ENCODE data around the gene PITRM1. TPM values are rescaled to one million over a fixed set of nuclear protein-coding genes. Genes with fewer than 3 reads are reported as not detected.
A peak's percentile ranks its signal among the peaks of the same experiment; 100 is the strongest.
"Not testable (repeated sequence)": the region's sequence is repeated elsewhere in the genome, so short reads cannot be mapped to it uniquely, and the experiment has no call there.

Gene PITRM1, protein sequence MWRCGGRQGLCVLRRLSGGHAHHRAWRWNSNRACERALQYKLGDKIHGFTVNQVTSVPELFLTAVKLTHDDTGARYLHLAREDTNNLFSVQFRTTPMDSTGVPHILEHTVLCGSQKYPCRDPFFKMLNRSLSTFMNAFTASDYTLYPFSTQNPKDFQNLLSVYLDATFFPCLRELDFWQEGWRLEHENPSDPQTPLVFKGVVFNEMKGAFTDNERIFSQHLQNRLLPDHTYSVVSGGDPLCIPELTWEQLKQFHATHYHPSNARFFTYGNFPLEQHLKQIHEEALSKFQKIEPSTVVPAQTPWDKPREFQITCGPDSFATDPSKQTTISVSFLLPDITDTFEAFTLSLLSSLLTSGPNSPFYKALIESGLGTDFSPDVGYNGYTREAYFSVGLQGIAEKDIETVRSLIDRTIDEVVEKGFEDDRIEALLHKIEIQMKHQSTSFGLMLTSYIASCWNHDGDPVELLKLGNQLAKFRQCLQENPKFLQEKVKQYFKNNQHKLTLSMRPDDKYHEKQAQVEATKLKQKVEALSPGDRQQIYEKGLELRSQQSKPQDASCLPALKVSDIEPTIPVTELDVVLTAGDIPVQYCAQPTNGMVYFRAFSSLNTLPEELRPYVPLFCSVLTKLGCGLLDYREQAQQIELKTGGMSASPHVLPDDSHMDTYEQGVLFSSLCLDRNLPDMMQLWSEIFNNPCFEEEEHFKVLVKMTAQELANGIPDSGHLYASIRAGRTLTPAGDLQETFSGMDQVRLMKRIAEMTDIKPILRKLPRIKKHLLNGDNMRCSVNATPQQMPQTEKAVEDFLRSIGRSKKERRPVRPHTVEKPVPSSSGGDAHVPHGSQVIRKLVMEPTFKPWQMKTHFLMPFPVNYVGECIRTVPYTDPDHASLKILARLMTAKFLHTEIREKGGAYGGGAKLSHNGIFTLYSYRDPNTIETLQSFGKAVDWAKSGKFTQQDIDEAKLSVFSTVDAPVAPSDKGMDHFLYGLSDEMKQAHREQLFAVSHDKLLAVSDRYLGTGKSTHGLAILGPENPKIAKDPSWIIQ
- total RNA-seq (2014; rRNA removed) = 113 and 134 TPM in 2 replicates
- polyA plus RNA-seq (2012) = 92.0 TPM

DNA sequence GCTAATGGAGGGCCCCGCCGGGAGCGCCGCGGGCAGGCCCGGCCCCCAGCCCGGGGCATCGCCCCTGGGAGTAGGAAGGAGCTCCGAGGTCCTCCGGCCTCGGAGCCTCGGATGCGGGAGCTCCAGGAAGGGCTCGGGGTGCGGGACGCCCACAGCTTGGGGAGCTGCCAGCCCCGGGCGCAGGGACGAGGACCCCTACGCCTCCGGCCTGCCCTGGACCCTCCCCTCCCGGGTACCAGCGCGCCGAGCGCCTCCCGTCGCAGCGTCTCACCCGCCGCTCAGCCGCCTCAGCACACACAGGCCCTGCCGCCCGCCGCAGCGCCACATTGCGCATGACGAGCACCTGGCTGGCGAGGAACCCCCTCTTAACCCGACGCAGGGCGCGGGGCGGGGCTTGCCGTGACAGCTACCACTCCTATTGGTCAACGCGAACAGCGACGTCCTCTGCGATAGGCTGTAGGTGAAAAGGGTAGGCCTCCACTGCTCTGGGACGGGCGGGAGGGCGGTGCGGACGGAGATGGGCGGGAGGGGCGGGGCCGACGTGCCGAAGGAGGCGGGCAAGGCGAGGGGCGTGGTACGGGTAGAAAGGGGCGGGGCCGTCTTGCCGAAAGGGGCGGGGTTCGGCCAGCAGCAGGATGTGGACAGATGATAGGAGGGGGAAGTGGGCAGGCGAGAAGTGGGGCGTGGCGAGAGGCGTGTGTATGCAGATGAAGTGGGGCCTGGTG, at the start of gene PITRM1:
Gene PITRM1 (minus strand): TSS at position 337 of the 725 bp plus-strand sequence. CDS start 10 bp downstream, at position 327.
- DNase-seq (ENCODE audit: low read depth) = peak; percentile 99

DNA sequence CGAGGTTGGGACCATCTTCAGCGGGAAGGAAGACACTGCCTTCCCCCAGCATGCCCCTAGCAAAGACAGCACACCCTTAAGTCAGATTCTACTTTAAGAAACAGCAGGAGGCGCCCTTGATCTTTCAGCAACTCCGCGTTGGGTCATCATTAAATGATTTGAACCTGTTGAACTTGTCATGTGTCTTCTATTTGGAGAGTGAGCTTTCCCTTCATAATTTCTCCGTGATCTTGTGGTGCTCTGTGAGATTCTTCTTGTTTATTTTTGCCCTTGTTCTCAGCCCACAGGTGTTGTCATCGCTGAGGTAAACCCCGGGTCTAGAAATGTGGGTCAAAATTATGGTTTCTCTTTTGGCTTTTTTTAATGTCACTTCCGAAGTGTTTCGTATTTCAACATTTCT, 49.5 kb upstream of the PITRM1 start:
- DNase-seq (ENCODE audit: low read depth) = no peak

DNA sequence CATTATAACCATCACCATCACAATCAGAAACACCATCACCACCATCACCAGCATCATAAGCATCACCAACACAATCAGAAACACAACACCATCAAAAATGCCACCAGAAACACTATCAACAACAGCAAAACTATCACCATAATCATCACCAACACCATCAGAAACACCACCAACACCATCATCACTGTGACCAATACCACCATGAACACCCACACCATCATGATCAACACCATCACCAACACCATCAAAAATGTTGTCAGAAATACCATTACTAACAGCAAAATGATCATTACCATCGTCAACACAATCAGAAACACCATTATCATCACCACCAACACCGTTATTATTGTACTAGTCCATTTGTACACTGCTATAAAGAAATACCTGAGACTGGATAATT, 49.0 kb upstream of the PITRM1 start:
- DNase-seq (ENCODE audit: low read depth) = not testable (repeated sequence)

DNA sequence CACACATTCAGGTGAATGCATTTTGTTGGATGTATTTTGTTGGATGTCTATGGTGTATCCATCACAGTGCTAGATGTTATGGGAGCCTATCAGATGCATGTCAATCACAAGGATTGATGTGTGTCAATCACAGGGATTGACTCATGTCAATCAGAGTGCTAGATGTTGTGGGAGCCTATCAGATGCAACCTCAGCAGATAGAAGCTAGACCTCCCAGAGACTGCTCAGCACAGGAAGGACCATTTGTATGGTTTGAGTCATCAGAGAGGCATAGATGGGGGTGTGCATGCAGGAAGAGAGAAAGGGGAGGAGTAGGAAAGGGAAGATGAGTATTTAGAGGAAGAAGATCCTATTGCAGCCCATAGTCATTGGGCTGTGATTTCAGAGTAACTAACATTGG, 48.3 kb upstream of the PITRM1 start:
- DNase-seq (ENCODE audit: low read depth) = peak; percentile 58

DNA sequence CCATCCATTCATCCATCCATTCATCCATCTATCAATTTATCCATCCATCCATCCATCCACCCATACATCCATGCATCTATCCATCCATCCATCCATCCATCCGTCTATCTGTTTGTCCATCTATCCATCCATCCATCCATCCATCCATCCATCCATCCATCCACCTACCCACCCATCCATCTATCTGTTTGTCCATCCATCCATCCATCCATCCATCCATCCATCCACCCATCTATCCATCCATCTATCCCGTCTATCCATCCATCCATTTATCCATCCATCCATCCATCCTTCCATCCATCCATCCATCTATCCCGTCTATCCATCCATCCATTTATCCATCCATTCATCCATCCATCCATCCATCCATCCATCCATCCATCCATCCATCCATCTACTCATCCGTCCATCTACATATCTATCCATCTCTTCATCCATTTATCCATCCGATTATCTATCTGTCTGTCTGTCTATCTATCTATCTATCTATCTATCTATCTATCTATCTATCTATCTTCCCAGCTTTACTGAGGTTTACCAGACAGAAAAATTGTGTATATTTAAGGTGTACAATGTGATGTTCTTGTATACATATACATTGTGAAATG, 46.5 kb upstream of the PITRM1 start:
- not testable (repeated sequence) for DNase-seq (ENCODE audit: low read depth)

DNA sequence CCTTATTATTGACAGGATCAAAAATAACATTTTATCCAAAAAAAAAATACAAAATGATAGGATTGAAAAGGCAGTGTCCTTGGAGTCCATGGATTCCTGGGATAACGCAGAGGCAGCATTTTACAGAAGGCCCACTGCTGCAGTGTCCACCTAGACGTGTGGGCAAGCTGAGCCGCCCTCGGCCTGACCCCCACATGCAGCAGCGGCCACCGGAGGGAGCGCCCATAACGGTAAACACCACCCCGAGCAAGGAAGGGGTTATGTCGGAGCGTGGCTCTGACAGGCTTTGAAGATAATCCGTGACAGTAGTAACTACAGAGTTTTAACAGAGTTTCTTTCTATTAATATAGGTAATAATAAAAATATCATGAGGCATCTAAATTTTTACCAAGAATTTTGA, 45.3 kb upstream of the PITRM1 start:
- no peak for DNase-seq (ENCODE audit: low read depth)

DNA sequence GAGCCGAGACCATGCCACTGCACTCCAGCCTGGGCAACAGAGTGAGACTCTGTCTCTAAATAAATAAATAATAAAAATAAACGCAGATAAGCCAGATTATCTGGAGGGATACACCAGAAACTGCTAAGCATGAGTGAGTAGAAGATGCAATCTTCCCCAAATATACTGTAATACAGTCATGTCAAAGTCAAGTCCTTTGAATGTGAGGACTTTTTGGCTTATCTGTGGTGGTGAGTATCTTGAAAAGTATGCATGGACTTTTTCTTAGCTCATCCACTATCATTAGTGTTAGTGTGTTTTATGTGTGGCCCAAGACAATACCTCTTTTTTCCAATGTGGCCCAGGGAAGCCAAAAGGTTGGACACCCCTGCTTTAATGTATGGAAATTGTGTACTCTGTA, 44.7 kb upstream of the PITRM1 start:
- DNase-seq (ENCODE audit: low read depth) = peak; percentile 63

DNA sequence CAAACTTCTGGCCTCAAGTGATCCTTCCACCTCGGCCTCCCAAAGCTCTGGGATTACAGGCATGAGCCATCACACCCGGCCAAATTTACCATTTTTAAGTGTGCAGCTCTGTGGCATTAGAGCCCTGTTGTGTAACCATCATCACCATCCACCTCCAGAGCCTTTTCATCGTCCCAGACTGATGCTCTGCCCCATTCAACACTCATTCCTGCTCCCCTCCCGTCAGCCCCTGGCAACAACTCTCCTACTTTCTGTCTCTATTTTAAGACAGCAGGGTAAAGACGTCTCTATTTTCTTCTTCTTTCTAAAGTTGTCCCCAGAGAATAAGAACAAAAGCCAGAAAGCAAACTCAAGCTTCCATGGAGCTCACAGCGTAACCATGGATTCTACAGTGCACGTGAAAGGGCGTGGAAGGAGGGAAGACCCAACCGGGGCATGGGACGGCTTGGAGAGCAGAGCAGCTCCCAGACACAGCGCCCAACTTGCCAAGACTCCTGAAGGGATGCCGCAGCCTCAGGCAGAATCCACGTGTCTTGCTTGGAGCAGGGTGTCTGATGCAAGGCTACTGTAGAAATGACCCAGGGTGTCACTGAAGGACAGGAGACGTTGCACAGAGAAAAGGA, 42.7 kb upstream of the PITRM1 start:
- DNase-seq (ENCODE audit: low read depth) = no peak

DNA sequence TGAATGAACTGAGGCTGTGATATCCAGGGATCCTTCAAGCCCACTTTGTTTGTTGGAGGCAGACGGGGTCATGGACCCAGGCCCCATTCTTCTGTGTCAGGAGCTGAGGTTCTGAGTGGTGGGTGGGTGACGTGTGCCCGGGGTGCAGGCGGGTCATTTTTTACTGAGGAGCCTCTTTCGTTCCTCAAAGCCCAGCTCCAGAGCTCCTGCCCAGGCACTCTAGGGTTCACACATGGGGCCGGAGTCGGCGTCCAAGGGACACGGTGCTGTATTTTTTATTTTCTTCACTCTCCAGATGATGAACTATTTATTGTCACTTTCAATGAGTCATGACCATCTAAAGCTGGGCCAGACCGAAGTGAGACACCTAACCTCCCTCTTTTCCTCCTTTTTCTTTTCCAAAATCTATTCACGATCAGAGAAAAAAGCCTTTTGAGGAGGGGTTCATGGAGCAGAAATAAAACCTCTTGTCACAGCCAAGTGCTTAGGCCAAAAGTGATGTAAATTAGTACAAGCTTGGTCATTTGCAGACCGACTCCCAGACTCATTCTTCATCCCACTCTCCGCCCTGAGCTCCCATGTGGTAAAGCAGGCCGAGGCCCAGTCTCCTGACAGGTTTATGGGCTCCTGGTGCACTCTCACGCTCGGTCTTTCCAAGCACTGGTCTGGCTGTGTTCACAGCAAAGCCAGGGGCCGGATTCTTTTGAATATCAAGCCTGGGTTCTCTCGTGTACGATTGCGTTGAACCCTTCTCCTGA, 41.4 kb upstream of the PITRM1 start:
- DNase-seq (ENCODE audit: low read depth) = no peak

DNA sequence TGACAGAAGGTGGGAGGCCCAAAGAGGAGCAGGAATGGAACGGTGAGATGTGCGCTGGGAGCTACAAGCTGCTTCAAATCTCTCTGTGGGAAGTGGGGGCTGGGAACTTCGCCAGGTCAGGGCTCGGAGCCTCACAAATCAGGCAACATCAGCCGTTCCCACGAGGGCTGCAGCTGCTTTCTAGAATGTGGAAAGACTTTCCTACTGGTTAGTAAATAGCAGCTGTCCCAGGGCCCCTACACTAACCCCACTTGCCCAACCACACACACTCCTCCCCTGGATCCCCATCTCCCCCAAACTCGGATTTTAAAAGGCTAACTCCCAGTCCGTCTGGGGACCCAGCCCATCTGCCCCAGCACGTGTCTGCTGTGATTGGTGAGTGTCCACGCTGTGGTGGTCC, 40.6 kb upstream of the PITRM1 start:
- no peak for DNase-seq (ENCODE audit: low read depth)

DNA sequence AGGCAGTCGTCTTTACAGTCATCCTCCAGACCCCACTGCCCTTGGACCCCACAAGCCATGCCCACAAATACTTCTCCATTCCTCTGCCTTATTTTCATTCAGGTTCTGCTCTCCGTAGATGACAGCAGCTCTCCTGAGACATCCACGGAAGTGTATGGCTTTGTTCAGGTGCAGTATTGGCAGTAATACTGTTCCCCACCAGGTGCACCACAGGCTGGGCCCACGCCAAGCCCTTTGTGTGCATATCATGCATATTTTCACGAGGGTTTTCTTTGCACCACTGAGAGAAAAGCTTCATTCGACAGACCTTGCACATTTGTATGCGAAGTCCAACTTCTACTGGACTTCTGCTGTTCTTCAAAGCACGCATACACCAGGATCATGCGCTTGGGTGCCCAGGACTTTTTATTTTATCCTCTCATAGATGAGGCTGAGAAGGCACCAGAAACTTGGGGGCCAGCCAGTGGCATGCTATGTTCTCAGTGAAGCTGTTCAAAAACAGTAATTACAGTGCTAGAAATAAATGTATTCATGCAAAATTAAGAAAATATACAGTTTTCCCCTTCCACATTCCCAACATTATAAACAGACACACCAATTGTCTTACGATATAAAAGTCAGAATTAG, 37.8 kb upstream of the PITRM1 start:
- no peak for DNase-seq (ENCODE audit: low read depth)

DNA sequence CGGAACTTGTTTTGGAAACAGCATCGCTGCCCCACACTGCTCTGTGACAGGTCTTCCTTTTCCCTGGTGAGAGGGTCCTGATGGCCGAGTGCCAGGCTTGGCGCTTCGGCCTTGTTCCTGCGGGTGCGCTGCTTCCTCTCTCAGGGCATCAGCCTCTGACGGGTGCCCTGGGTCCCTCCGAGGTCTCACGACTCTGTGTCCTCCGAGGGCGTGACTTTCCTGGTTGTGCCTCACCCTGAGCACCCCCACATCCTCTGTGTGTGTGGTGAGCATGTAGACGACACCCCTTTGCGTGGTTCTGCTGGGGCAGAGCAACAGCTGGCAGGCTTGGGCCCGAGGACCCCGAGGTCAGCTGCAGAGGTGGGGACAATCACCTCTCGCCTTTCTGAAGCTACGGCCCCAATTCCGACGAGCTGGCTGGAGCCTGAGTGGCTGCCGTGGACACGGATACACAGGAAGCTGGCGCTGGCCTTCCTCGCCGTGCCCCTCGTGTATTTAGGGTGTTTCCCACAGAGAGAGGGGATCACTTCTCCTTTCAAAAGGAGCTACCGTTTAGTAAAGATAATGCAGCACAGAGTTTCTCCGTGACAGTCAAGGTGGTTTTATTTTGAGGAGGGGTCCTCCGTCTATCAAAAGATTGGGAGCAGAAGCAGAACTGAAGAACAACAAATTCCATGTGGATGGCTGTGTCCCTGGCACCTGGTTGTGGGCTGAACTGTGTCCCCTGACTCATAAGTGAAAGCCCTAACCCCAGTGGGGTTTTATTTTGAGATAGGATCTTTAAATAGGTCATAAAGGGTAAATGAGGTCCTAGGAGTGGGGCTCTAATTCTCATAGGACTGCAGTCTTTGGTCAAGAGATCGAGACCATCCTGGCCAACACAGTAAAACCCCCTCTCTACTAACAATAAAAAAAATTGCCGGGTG, 36.2 kb upstream of the PITRM1 start:
- DNase-seq (ENCODE audit: low read depth) = no peak

DNA sequence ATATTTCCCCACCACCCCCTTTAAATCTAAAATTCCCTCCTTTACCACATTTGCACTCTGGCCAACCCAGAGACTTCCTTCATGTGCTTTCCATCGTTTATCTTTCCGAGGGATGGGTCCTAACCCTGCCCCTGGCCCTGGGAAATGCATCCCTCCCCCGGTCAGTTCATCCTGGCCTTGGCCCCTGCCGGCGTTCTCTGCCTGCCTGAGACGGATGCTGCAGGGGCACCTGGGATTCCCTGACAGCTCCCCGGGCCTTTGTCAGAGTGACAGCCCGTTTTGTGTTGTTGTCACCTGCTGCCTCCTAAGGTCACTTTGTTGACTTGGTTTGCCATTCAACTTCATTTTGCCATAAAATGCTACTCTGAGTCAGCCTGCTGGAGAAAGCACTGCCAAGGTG, 34.8 kb upstream of the PITRM1 start:
- no peak for DNase-seq (ENCODE audit: low read depth)

DNA sequence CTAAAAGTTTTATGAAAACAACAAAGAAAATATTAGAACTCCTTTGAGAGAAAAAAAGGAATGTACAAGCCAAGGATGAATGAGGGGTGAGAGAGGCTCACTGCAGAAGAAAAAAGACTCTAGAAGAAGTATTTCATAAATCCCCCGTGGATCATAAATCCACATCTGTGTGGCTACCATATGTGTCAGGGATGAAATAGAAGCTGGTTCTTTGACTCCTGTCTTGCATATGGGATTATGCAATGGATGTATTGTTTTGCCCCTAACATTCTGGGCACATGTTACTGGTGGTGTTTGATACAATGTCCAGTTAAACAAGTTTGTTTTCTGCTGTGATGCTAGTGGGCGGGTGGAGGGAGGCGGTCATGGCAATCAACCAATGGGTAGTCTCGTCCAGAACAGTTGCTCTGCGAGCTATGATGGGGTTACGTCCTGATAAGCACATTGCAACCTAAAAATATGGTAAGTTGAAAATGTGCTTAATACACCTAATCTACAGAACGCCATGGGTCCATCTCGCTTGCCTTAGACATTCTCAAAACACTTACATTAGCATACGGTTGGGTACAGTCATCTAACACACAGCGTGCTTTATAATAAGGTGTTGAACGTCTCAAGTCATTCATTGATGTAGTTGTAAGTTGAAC, 34.1 kb upstream of the PITRM1 start:
- no peak for DNase-seq (ENCODE audit: low read depth)

DNA sequence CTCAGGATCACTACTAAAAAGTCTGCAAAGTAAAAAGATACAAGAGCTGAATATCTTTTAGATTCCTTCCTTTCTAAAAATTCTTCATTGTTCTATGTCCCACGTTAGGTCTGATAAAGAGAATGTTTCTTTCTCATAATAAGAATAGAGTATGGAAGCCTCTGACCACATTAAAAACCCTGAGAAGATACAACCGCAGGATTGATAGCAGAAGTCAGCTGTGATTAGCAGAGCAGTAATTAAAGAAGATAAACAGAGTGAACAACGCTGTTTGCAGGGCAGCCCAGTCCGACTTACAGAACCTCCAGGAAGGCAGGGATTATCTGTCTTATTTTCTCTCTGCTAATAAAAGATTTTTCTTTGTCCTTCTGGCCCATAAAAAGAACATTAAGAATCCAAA, 31.4 kb upstream of the PITRM1 start:
- DNase-seq (ENCODE audit: low read depth) = no peak

DNA sequence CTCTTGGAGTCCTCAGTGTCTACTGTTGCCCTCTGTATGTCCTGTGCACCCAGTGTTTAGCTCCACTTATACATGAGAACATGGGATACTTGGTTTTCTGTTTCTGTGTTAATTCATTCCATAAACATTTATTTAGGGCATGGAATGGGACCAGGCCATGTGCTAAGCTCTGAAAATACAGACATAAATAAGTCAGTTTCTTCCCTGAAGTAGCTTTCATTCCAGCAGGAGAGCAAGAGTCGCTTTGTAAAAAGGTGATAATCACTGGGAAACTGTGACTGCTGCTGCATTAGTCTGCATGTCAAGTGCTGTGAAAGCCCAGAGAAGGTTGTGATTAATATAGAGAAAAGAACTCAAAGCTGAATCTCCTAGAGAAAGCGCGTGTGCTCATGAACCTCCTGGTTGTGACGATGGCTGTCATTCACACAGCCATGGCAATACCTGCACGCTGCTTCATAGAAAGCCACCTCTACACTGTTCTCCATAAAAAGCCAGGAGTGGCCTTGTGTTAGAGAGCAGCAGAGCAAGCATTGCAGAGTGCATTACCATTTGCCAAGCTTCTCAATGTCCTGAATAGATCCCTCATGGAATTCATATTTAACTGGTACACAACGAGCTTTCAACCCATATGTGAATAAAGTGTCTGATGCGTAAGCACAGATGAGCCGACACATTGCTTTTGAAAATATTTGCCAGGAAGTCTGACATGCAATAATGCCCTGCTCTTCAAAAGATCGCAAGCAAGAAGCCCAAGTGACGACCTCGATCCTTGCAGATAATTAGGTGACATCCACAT, 30.6 kb upstream of the PITRM1 start:
- no peak for DNase-seq (ENCODE audit: low read depth)

DNA sequence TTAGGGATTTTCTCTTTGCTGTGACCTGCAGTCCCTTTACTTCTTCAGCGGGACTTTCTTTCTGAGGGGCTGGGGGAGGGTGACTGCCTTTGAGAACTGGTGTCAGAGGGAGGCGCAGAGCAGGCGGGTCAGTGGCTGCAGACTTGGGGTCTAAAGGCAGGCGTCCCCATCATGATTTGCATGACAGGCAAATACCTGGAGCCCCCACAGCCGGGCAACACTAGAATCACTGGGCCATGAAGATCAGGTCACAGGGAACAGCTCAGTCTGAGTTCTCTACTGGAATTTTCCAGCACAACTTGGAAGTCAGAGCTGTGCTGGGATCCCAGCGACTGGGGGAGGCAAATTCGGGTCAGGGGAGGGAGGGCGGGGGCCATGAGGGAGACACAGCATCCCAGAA, 29.2 kb upstream of the PITRM1 start:
- DNase-seq (ENCODE audit: low read depth) = no peak
